Measurements from ENCODE around the gene SBSN. TPM values are rescaled to one million over a fixed set of nuclear protein-coding genes. Genes with fewer than 3 reads are reported as not detected.

Gene SBSN
- 2.2 TPM for total RNA-seq (ENCODE audit: insufficient read depth, low replicate concordance)

GRCh38 chr19:35528218-35529038 lies at the start of gene SBSN:
Gene SBSN (minus strand): TSS chr19:35528311. CDS start chr19:35528281, 30 bp downstream.
- no peak for DNase-seq (ENCODE audit: low spot score)

GRCh38 chr19:35571406-35571965 lies 43.4 kb upstream of the SBSN start:
- no peak for DNase-seq (ENCODE audit: low spot score)

- no peak for DNase-seq (ENCODE audit: low spot score)
Measured at GRCh38 chr19:35569281-35569781, 41.2 kb upstream of the SBSN start.

- DNase-seq (ENCODE audit: low spot score): no peak
Measured at GRCh38 chr19:35566738-35567137, 38.6 kb upstream of the SBSN start.

- no peak for DNase-seq (ENCODE audit: low spot score)
Measured at GRCh38 chr19:35565016-35565856, 37.1 kb upstream of the SBSN start.

- DNase-seq (ENCODE audit: low spot score): no peak
Measured at GRCh38 chr19:35563207-35563829, 35.2 kb upstream of the SBSN start, which contains the start of gene ATP4A. Gene ATP4A (minus strand): TSS chr19:35563658. CDS start chr19:35563629, 29 bp downstream.

GRCh38 chr19:35562776-35563175 lies 34.7 kb upstream of the SBSN start:
- DNase-seq (ENCODE audit: low spot score): no peak

GRCh38 chr19:35562336-35562735 lies 34.2 kb upstream of the SBSN start:
- no peak for DNase-seq (ENCODE audit: low spot score)

GRCh38 chr19:35561436-35561835 lies 33.3 kb upstream of the SBSN start:
- no peak for DNase-seq (ENCODE audit: low spot score)

GRCh38 chr19:35560677-35561076 lies 32.6 kb upstream of the SBSN start:
- DNase-seq (ENCODE audit: low spot score): no peak

- no peak for DNase-seq (ENCODE audit: low spot score)
Measured at GRCh38 chr19:35560271-35560670, 32.2 kb upstream of the SBSN start.

- no peak for DNase-seq (ENCODE audit: low spot score)
Measured at GRCh38 chr19:35559781-35560180, 31.7 kb upstream of the SBSN start.

GRCh38 chr19:35559281-35559659 lies 31.2 kb upstream of the SBSN start:
- DNase-seq (ENCODE audit: low spot score): no peak

- DNase-seq (ENCODE audit: low spot score): no peak
Measured at GRCh38 chr19:35558400-35559280, 30.5 kb upstream of the SBSN start.

- no peak for DNase-seq (ENCODE audit: low spot score)
Measured at GRCh38 chr19:35557539-35558399, 29.7 kb upstream of the SBSN start.

- DNase-seq (ENCODE audit: low spot score): no peak
Measured at GRCh38 chr19:35556846-35557538, 28.9 kb upstream of the SBSN start.

GRCh38 chr19:35556025-35556590 lies 28.0 kb upstream of the SBSN start:
- DNase-seq (ENCODE audit: low spot score): no peak

GRCh38 chr19:35555301-35556005 lies 27.3 kb upstream of the SBSN start:
- DNase-seq (ENCODE audit: low spot score): no peak
